Measurements from ENCODE around the gene FBXL13. TPM values are rescaled to one million over a fixed set of nuclear protein-coding genes. Genes with fewer than 3 reads are reported as not detected.
"Not testable (repeated sequence)": the region's sequence is repeated elsewhere in the genome, so short reads cannot be mapped to it uniquely, and the experiment has no call there.

FBXL13 gene
- total RNA-seq, 1 donor from 2014 or later, result 4.7 TPM

- DNase-seq (ENCODE audit: low spot score in 2 of 2, unreplicated experiment in 2 of 2), result no peak
- Mint-ChIP-seq H3K9me3 (peaks cover 12% of the 10 kb centered on the region), H3K4me1 (peaks cover 1% of the 10 kb centered on the region), H3K36me3 (no peaks in the 10 kb centered on the region), H3K27ac (no peak overlapping the region), H3K27me3 (ENCODE audit: low read depth) (no peaks in the 10 kb centered on the region), H3K4me3 (no peak overlapping the region)
- no peak for TF ChIP-seq CTCF (IDR thresholded peaks at IDR 0.05; ENCODE audit: unreplicated experiment)
Observed at GRCh38 chr7:103068414-103069403, 5.9 kb downstream of the FBXL13 start.

- Mint-ChIP-seq H3K36me3 (no peaks in the 10 kb centered on the region), H3K4me3 (no peak overlapping the region), H3K9me3 (peaks cover 12% of the 10 kb centered on the region), H3K27ac (no peak overlapping the region), H3K4me1 (peaks cover 2% of the 10 kb centered on the region), H3K27me3 (ENCODE audit: low read depth) (no peaks in the 10 kb centered on the region)
- DNase-seq (ENCODE audit: low spot score in 2 of 2, unreplicated experiment in 2 of 2), result no peak
- peak; percentile 36 for TF ChIP-seq CTCF (IDR thresholded peaks at IDR 0.05; ENCODE audit: unreplicated experiment)
Observed at GRCh38 chr7:103065667-103066066, 8.9 kb downstream of the FBXL13 start.

GRCh38 chr7:103063895-103064294 lies 10.7 kb downstream of the FBXL13 start:
- peaks cover 12% of the 10 kb centered on the region for H3K9me3 Mint-ChIP-seq
- peaks cover 2% of the 10 kb centered on the region for H3K4me1 Mint-ChIP-seq
- DNase-seq (ENCODE audit: low spot score in 2 of 2, unreplicated experiment in 2 of 2), result no peak
- no peak for TF ChIP-seq CTCF (IDR thresholded peaks at IDR 0.05; ENCODE audit: unreplicated experiment)
- H3K36me3 Mint-ChIP-seq, result no peaks in the 10 kb centered on the region
- no peak overlapping the region for H3K27ac Mint-ChIP-seq
- H3K4me3 Mint-ChIP-seq, result no peak overlapping the region
- H3K27me3 Mint-ChIP-seq (ENCODE audit: low read depth), result no peaks in the 10 kb centered on the region

GRCh38 chr7:103059471-103059870 lies 15.1 kb downstream of the FBXL13 start:
- Mint-ChIP-seq H3K4me3 (no peak overlapping the region), H3K36me3 (no peaks in the 10 kb centered on the region), H3K27ac (no peak overlapping the region), H3K9me3 (no peaks in the 10 kb centered on the region), H3K4me1 (peaks cover 2% of the 10 kb centered on the region), H3K27me3 (ENCODE audit: low read depth) (no peaks in the 10 kb centered on the region)
- DNase-seq (ENCODE audit: low spot score in 2 of 2, unreplicated experiment in 2 of 2), result no peak
- TF ChIP-seq CTCF (IDR thresholded peaks at IDR 0.05; ENCODE audit: unreplicated experiment), result no peak

GRCh38 chr7:103058122-103058521 lies 16.5 kb downstream of the FBXL13 start:
- no peak for TF ChIP-seq CTCF (IDR thresholded peaks at IDR 0.05; ENCODE audit: unreplicated experiment)
- Mint-ChIP-seq H3K36me3 (peaks cover 6% of the 10 kb centered on the region), H3K4me3 (no peak overlapping the region), H3K27me3 (ENCODE audit: low read depth) (no peaks in the 10 kb centered on the region), H3K4me1 (peaks cover 2% of the 10 kb centered on the region), H3K27ac (no peak overlapping the region), H3K9me3 (no peaks in the 10 kb centered on the region)
- DNase-seq (ENCODE audit: low spot score in 2 of 2, unreplicated experiment in 2 of 2), result no peak

GRCh38 chr7:103056006-103056405 lies 18.6 kb downstream of the FBXL13 start:
- H3K4me3 Mint-ChIP-seq; H3K4me1 Mint-ChIP-seq; H3K27me3 Mint-ChIP-seq (ENCODE audit: low read depth); H3K27ac Mint-ChIP-seq; DNase-seq (ENCODE audit: low spot score in 2 of 2, unreplicated experiment in 2 of 2); H3K9me3 Mint-ChIP-seq: not testable (repeated sequence)
- H3K36me3 Mint-ChIP-seq, result peaks cover 13% of the 10 kb centered on the region
